OCI-LY1 (cell line): Measurements from ENCODE around the gene ZC3H13.

ENCODE experiments used
- H2AFZ ChIP-seq: fragments of 200-600 bp; sonication (generic), shearing (Covaris generic); 2 replicates; pipeline ENCODE4 v1.6.0; 2014; ENCODE audit warnings: antibody characterized with exemption, mild to moderate bottlenecking, low read length
- H3F3A ChIP-seq: fragments of 200-600 bp; sonication (generic), shearing (Covaris generic); 2 replicates; pipeline ENCODE4 v1.6.0; 2014; ENCODE audit warnings: mild to moderate bottlenecking, antibody characterized with exemption, low read length, moderate library complexity; ENCODE audit not compliant: insufficient read depth
- H3K27ac ChIP-seq: fragments of 200-600 bp; sonication (generic); 2 replicates; pipeline ENCODE4 v1.5.1; 2014; ENCODE audit warnings: low read length, mixed run types, mild to moderate bottlenecking, low read depth; ENCODE audit not compliant: poor library complexity, severe bottlenecking
- H3K27me3 ChIP-seq: fragments of 200-600 bp; sonication (generic); 2 replicates; pipeline ENCODE4 v1.6.0; 2014; ENCODE audit warnings: antibody characterized with exemption, mild to moderate bottlenecking, low read length, moderate library complexity; ENCODE audit not compliant: insufficient read depth
- H3K36me3 ChIP-seq: fragments of 200-600 bp; sonication (generic); 2 replicates; pipeline ENCODE4 v1.6.1; 2014; ENCODE audit warnings: mild to moderate bottlenecking, antibody characterized with exemption, low read length, moderate library complexity, mixed read lengths; ENCODE audit not compliant: insufficient read depth
- H3K4me1 ChIP-seq: fragments of 200-600 bp; sonication (generic); 2 replicates; pipeline ENCODE4 v1.5.1; 2014; ENCODE audit warnings: mild to moderate bottlenecking, low read length, moderate library complexity; ENCODE audit not compliant: insufficient read depth, severe bottlenecking
- H3K4me2 ChIP-seq: fragments of 200-600 bp; sonication (generic), shearing (Covaris generic); 2 replicates; pipeline ENCODE4 v1.6.1; 2014; ENCODE audit warnings: low read length
- H3K4me3 ChIP-seq: fragments of 200-600 bp; sonication (generic); 2 replicates; pipeline ENCODE4 v1.5.1; 2014; ENCODE audit warnings: low read length, low read depth, mild to moderate bottlenecking, mixed read lengths; ENCODE audit not compliant: poor library complexity, severe bottlenecking
- H3K79me2 ChIP-seq: fragments of 200-600 bp; shearing (Covaris generic); 2 replicates; pipeline ENCODE4 v1.6.1; 2016; ENCODE audit warnings: mixed run types, low read length, mixed read lengths; ENCODE audit not compliant: insufficient read depth
- H3K9ac ChIP-seq: fragments of 200-600 bp; sonication (generic), shearing (Covaris generic); 2 replicates; pipeline ENCODE4 v1.6.1; 2014; ENCODE audit warnings: mild to moderate bottlenecking, low read length, mixed read lengths
- H3K9me2 ChIP-seq: fragments of 200-600 bp; sonication (generic), shearing (Covaris generic); 2 replicates; pipeline ENCODE4 v1.6.1; 2014; ENCODE audit warnings: low read depth, mild to moderate bottlenecking, low read length, mixed read lengths
- H3K9me3 ChIP-seq: fragments of 200-600 bp; shearing (Covaris generic); 2 replicates; pipeline ENCODE4 v1.6.1; 2014; ENCODE audit warnings: low read length, mixed read lengths
- H4K20me1 ChIP-seq: fragments of 200-600 bp; sonication (generic), shearing (Covaris generic); 2 replicates; pipeline ENCODE4 v1.6.0; 2016; ENCODE audit warnings: mild to moderate bottlenecking, low read length; ENCODE audit not compliant: insufficient read depth
- CTCF ChIP-seq: fragments of 200-600 bp; sonication (generic), shearing (Covaris generic); IDR thresholded peaks from 2 replicates; pipeline ENCODE4 v1.5.1; 2017; ENCODE audit warnings: mild to moderate bottlenecking, antibody characterized with exemption, low read length, moderate library complexity, mixed read lengths
- EZH2 ChIP-seq: fragments of 200-600 bp; sonication (generic), shearing (Covaris generic); IDR thresholded peaks from 2 replicates; pipeline ENCODE4 v1.8.0; 2017; ENCODE audit warnings: borderline replicate concordance, mixed run types, mild to moderate bottlenecking, antibody characterized with exemption, low read length, moderate library complexity, mixed read lengths

The ZC3H13 gene

DNA sequence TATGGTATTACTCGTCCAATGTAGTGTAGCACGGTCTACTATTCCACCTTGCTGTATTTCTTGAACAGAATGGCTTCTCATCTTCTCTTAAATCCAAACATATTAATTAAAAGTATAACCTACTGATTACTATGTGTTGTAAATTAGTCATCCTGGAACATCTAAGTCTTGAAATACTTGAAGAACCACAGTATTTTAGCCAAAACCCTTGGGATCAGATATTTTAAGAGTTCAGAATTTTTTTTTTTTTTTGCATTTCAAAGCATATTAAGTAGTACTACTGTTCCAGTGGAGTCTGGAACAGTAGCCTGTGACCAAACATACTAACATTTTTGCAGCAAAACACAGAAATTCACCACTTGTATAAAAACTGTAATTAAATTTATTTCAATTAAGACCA is 30.1 kb downstream of the ZC3H13 start:
- Histone ChIP-seq H3K27ac (no peak overlapping the region), H3K27me3 (no peaks in the 10 kb centered on the region), H3K4me2 (no peak overlapping the region), H3K9ac (no peak overlapping the region), H3K36me3 (peaks cover 18% of the 10 kb centered on the region; the same call in 1 of the 2 replicates), H3K4me3 (no peak overlapping the region), H3K79me2 (0 out of 2 replicates have a peak, but pooled peaks cover 7% of the 10 kb centered on the region), H4K20me1 (no peaks in the 10 kb centered on the region), H3K4me1 (no peaks in the 10 kb centered on the region), H2AFZ (no peak overlapping the region), H3K9me3 (no peaks in the 10 kb centered on the region), H3K9me2 (no peaks in the 10 kb centered on the region), H3F3A (no peaks in the 10 kb centered on the region)
- no peak for TF ChIP-seq CTCF
- no peak for TF ChIP-seq EZH2

GRCh38 chr13:46016216-46016615 is 36.3 kb downstream of the ZC3H13 start:
- no peaks in the 10 kb centered on the region for H3K9me3 ChIP-seq
- no peaks in the 10 kb centered on the region for H4K20me1 ChIP-seq
- no peak overlapping the region for H3K4me3 ChIP-seq
- no peak overlapping the region for H3K4me2 ChIP-seq
- H3K27me3 ChIP-seq: no peaks in the 10 kb centered on the region
- H3K9me2 ChIP-seq: no peaks in the 10 kb centered on the region
- H3K36me3 ChIP-seq: peaks cover 32% of the 10 kb centered on the region
- no peaks in the 10 kb centered on the region for H3F3A ChIP-seq
- H3K4me1 ChIP-seq: no peaks in the 10 kb centered on the region
- H3K79me2 ChIP-seq: no peaks in the 10 kb centered on the region
- TF ChIP-seq CTCF: no peak
- no peak for TF ChIP-seq EZH2
- H3K27ac ChIP-seq: no peak overlapping the region
- no peak overlapping the region for H3K9ac ChIP-seq
- no peak overlapping the region for H2AFZ ChIP-seq

DNA sequence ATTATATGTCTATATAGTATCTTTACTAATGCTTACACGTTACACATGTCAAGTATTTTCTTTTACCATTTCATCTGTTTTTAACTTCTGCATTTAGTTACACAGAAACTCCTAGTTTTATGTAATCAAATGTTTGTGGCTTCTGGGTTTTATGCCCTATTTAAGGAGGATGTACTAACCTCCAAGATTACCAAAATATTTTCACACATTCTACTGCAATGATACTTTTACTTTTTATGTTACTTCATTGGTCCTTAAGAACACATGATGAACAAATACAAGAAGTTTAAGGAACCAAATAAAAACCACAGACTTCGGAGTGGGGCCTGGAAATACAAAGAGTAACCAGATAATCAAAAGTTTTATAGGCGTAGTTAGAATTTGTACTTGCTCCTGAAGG is 37.2 kb downstream of the ZC3H13 start:
- Histone ChIP-seq H3K9me3 (no peaks in the 10 kb centered on the region), H3K4me2 (no peak overlapping the region), H3K9ac (no peak overlapping the region), H3K4me1 (no peaks in the 10 kb centered on the region), H3K79me2 (no peaks in the 10 kb centered on the region), H3K27ac (no peak overlapping the region), H3F3A (no peaks in the 10 kb centered on the region), H2AFZ (no peak overlapping the region), H3K27me3 (no peaks in the 10 kb centered on the region), H3K4me3 (no peak overlapping the region), H4K20me1 (no peaks in the 10 kb centered on the region), H3K9me2 (no peaks in the 10 kb centered on the region), H3K36me3 (peaks cover 33% of the 10 kb centered on the region)
- TF ChIP-seq EZH2 (no peak), CTCF (no peak)
